GM12878 (cell line): Measurements from ENCODE around the gene MCM3. TPM values are rescaled to one million over a fixed set of nuclear protein-coding genes. Genes with fewer than 3 reads are reported as not detected.
A peak's percentile ranks its signal among the peaks of the same experiment; 100 is the strongest.

Experiments used
- BCL11A ChIP-seq: IDR thresholded peaks from 2 replicates; pipeline ENCODE4 v1.6.1; 2011; ENCODE audit warnings: low read depth, low read length
- BCLAF1 ChIP-seq: fragments of 450-650 bp; IDR thresholded peaks from 2 replicates; pipeline ENCODE4 v1.6.1; 2017; ENCODE audit warnings: antibody characterized with exemption, mild to moderate bottlenecking, moderate library complexity
- BHLHE40 ChIP-seq, 2 experiments: fragments of 450-650 bp in 1 of 2; IDR thresholded peaks; 2 replicates each; pipeline ENCODE4 v1.6.1; 2011 to 2017; ENCODE audit warnings: low read depth in 2 of 2, borderline replicate concordance in 1 of 2, improper control_type of control experiment in 1 of 2, low read length in 1 of 2, mild to moderate bottlenecking in 1 of 2
- BMI1 ChIP-seq: fragments of 450-650 bp; IDR thresholded peaks from 2 replicates; pipeline ENCODE4 v1.6.1; 2016; ENCODE audit warnings: mild to moderate bottlenecking, moderate library complexity, borderline replicate concordance
- BRCA1 ChIP-seq: IDR thresholded peaks from 2 replicates; pipeline ENCODE4 v1.6.1; 2011; ENCODE audit warnings: low read depth, low read length, improper control_type of control experiment
- CREM ChIP-seq: IDR thresholded peaks from 2 replicates; pipeline ENCODE4 v1.6.1; 2014; ENCODE audit warnings: antibody characterized with exemption, low read depth
- EED ChIP-seq: sonication (generic); IDR thresholded peaks from 2 replicates; pipeline ENCODE4 v1.6.1; 2016; ENCODE audit warnings: antibody characterized with exemption, low read depth
- EP300 ChIP-seq, 2 experiments: fragments of 150-350 bp in 1 of 2; IDR thresholded peaks; 2 replicates each; pipeline ENCODE4 v1.6.1; 2011 to 2012; ENCODE audit warnings: low read depth in 2 of 2, low read length in 2 of 2, borderline replicate concordance in 1 of 2, improper control_type of control experiment in 1 of 2, inconsistent platforms in 1 of 2; ENCODE audit not compliant: control insufficient read depth in 1 of 2
- ESRRA ChIP-seq: IDR thresholded peaks from 2 replicates; pipeline ENCODE4 v1.6.1; 2012; ENCODE audit warnings: mild to moderate bottlenecking, low read length, improper control_type of control experiment
- GABPA ChIP-seq: IDR thresholded peaks from 2 replicates; pipeline ENCODE4 v1.6.1; 2014; ENCODE audit warnings: antibody characterized with exemption, low read depth, mild to moderate bottlenecking, inconsistent platforms
- HDGF ChIP-seq: fragments of 450-650 bp; IDR thresholded peaks from 2 replicates; pipeline ENCODE4 v1.6.1; 2016; ENCODE audit warnings: antibody characterized with exemption
- MEF2B ChIP-seq: fragments of 450-650 bp; IDR thresholded peaks from 2 replicates; pipeline ENCODE4 v1.6.1; 2018; ENCODE audit warnings: mild to moderate bottlenecking, moderate library complexity; ENCODE audit not compliant: partially characterized antibody, poor library complexity, severe bottlenecking
- NFYB ChIP-seq: IDR thresholded peaks from 2 replicates; pipeline ENCODE4 v1.6.1; 2011; ENCODE audit warnings: low read depth, mild to moderate bottlenecking, low read length, improper control_type of control experiment, moderate library complexity; ENCODE audit not compliant: insufficient read depth
- RFX5 ChIP-seq: IDR thresholded peaks from 2 replicates; pipeline ENCODE4 v1.6.1; 2011; ENCODE audit warnings: low read depth, low read length, improper control_type of control experiment
- STAT3 ChIP-seq: IDR thresholded peaks from 2 replicates; pipeline ENCODE4 v1.6.1; 2011; ENCODE audit warnings: low read depth, low read length, improper control_type of control experiment
- SUPT20H ChIP-seq: IDR thresholded peaks from 2 replicates; pipeline ENCODE4 v1.6.1; 2011; ENCODE audit warnings: low read depth, mild to moderate bottlenecking, low read length, moderate library complexity, borderline replicate concordance; ENCODE audit not compliant: control insufficient read depth
- TARDBP ChIP-seq: IDR thresholded peaks from 2 replicates; pipeline ENCODE4 v1.6.1; 2016; ENCODE audit warnings: borderline replicate concordance
- TCF7 ChIP-seq: IDR thresholded peaks from 2 replicates; pipeline ENCODE4 v1.6.1; 2014; ENCODE audit warnings: antibody characterized with exemption, borderline replicate concordance
- YY1 ChIP-seq: IDR thresholded peaks from 2 replicates; pipeline ENCODE4 v1.6.1; 2011; ENCODE audit warnings: low read depth, mild to moderate bottlenecking, low read length
- ZBED1 ChIP-seq: IDR thresholded peaks from 2 replicates; pipeline ENCODE4 v1.6.1; 2016; ENCODE audit warnings: borderline replicate concordance
- ZBTB33 ChIP-seq: fragments of 450-650 bp; IDR thresholded peaks from 2 replicates; pipeline ENCODE4 v1.6.1; 2017; ENCODE audit warnings: mild to moderate bottlenecking
- ZBTB4 ChIP-seq: fragments of 450-650 bp; formaldehyde crosslinking; IDR thresholded peaks from 2 replicates; pipeline ENCODE4 v1.4.0; 2022; ENCODE audit warnings: mild to moderate bottlenecking, moderate library complexity
- ZNF217 ChIP-seq: fragments of 450-650 bp; IDR thresholded peaks from 2 replicates; pipeline ENCODE4 v1.6.1; 2017; ENCODE audit warnings: antibody characterized with exemption, mild to moderate bottlenecking
- ZNF274 ChIP-seq: IDR thresholded peaks from one replicate; pipeline ENCODE4 v1.8.0; 2011; ENCODE audit not compliant: insufficient read length, insufficient read depth
- polyA plus RNA-seq, 11 experiments: library from polyadenylated mRNA; depleted of rRNA in 4 of 11; unstranded in 6 of 11; stranded (reverse) in 5 of 11; fragments of >200 nt; fragmentation: Nextera tagmentation in 4 of 11; fragmentation: Illumina TruSeq in 1 of 11; extraction: Ambion mirVana in 4 of 11; extraction: Trizol in 1 of 11; gene quantifications; 1 replicate in 1 of 11; 2 replicates in 10 of 11; pipeline versions ENCODE4 v1.2.1 to v1.2.3, GENCODE V29; 2011 to 2016; ENCODE audit warnings: inconsistent platforms in 2 of 11, missing spikeins in 2 of 11, low read depth in 1 of 11
- total RNA-seq, 4 experiments: library from RNA; depleted of rRNA in 3 of 4; stranded (reverse); fragments of >200 nt in 3 of 4; fragmentation: Illumina TruSeq in 1 of 4; extraction: Trizol in 1 of 4; gene quantifications; 2 replicates each; pipeline versions ENCODE4 v1.2.1 to v1.2.3, GENCODE V29; 2013 to 2021

The MCM3 gene
- total and polyA plus RNA-seq, 10 of the 15 experiments (the other 5 are each of a cell fraction or from before 2014, with no cell fraction given): 74.1 to 265 (median 214) TPM

- no peak for TF ChIP-seq ZBED1
- TF ChIP-seq STAT3: no peak
- no peak for TF ChIP-seq BCL11A
- TF ChIP-seq BMI1: no peak
- TF ChIP-seq EED: peak; percentile 43; the same call in 1 of the 2 replicates
- TF ChIP-seq TARDBP: 0 out of 2 replicates have a peak, but pooled peaks have one; percentile 2
- TF ChIP-seq GABPA: peak; percentile 90
- TF ChIP-seq CREM: peak; percentile 84
- TF ChIP-seq ZBTB4: no peak
- TF ChIP-seq MEF2B: no peak
- TF ChIP-seq ZNF274: no peak
- TF ChIP-seq BHLHE40 (IDR thresholded peaks at IDR 0.05; ENCODE audit: borderline replicate concordance in 1 of 2, low read depth in 2 of 2, low read length in 1 of 2): peak; percentile 5 to 57; a peak in 2 of 4 replicates
- no peak for TF ChIP-seq TCF7
- TF ChIP-seq HDGF: peak; percentile 78
- TF ChIP-seq YY1: 0 out of 2 replicates have a peak, but pooled peaks have one; percentile 17
- peak; percentile 91 for TF ChIP-seq NFYB
- TF ChIP-seq ZBTB33: no peak
- no peak; the same call in 1 of the 2 replicates for TF ChIP-seq ESRRA
- no peak for TF ChIP-seq BRCA1
- TF ChIP-seq SUPT20H: no peak
- TF ChIP-seq ZNF217: no peak
- TF ChIP-seq RFX5: peak; percentile 81
- no peak for TF ChIP-seq BCLAF1
- no peak for TF ChIP-seq EP300 (IDR thresholded peaks at IDR 0.05; ENCODE audit: borderline replicate concordance in 1 of 2, control insufficient read depth in 1 of 2, low read depth in 2 of 2, low read length in 2 of 2)
Observed at GRCh38 chr6:52284460-52285176, at the start of gene MCM3 (continued).
